Activated CD8-positive, alpha-beta T cell treated with anti-CD3 and anti-CD28 coated beads for 36 hours (primary cell): ENCODE results near the gene FAAH. TPM values are rescaled to one million over a fixed set of nuclear protein-coding genes. Genes with fewer than 3 reads are reported as not detected.

ENCODE experiments used
- ATAC-seq: fragments of 200-7000 bp; cut with Tn5 transposase; one replicate; pipeline ENCODE4 v1.10.0; 2021; ENCODE audit warnings: mild to moderate bottlenecking, moderate library complexity
- CTCF ChIA-PET: fragments of 350-600 bp; sonication (Branson Sonifier 250); formaldehyde crosslinking; loops from one replicate; lab custom pipeline; 2021; ENCODE audit warnings: antibody characterized with exemption; lab: Charles Lee
- POLR2A ChIA-PET: fragments of 350-600 bp; sonication (Branson Sonifier 250); formaldehyde crosslinking; loops from one replicate; lab custom pipeline; 2021; ENCODE audit warnings: antibody characterized with exemption; lab: Charles Lee
- DNase-seq: peaks from one replicate; pipeline ENCODE4 v3.0.0-alpha.2; 2020
- H3K27ac Mint-ChIP-seq: one replicate; pipeline ENCODE4 v1.8.0; 2021; ENCODE audit warnings: mild to moderate bottlenecking, mixed read lengths
- H3K27me3 Mint-ChIP-seq: one replicate; pipeline ENCODE4 v1.8.0; 2021; ENCODE audit warnings: mixed read lengths
- H3K36me3 Mint-ChIP-seq: one replicate; pipeline ENCODE4 v1.8.0; 2021; ENCODE audit warnings: low read depth, mixed read lengths
- H3K4me1 Mint-ChIP-seq: one replicate; pipeline ENCODE4 v1.8.0; 2021; ENCODE audit warnings: low read depth, mixed read lengths
- H3K4me3 Mint-ChIP-seq: one replicate; pipeline ENCODE4 v1.8.0; 2021; ENCODE audit warnings: mild to moderate bottlenecking, moderate library complexity, mixed read lengths
- H3K9me3 Mint-ChIP-seq: one replicate; pipeline ENCODE4 v1.8.0; 2021; ENCODE audit warnings: mixed read lengths
- CTCF ChIP-seq: fragments of 200-600 bp; IDR thresholded peaks from one replicate; pipeline ENCODE4 v1.8.0; 2022; ENCODE audit warnings: antibody characterized with exemption, mild to moderate bottlenecking
- intact Hi-C: fragments of 100-400 bp; cut with micrococcal nuclease; formaldehyde crosslinking; loops from one replicate; pipeline ENCODE4 v1.10.0; 2022
- total RNA-seq, 2 experiments: library from RNA; stranded (reverse); gene quantifications; one replicate each; pipeline ENCODE4 v1.2.3, GENCODE V29; 2021

FAAH gene
- total RNA-seq, 2 experiments from 2014 or later: 3.0 to 4.7 TPM

GRCh38 chr1:46408356-46409062 lies 14.4 kb downstream of the FAAH start:
- DNase-seq (no peak), ATAC-seq (no peak)
- intact Hi-C loops: no loop called here
- Mint-ChIP-seq H3K9me3 (no peaks in the 10 kb centered on the region), H3K36me3 (no peaks in the 10 kb centered on the region), H3K27me3 (no peaks in the 10 kb centered on the region), H3K4me3 (no peak overlapping the region), H3K27ac (no peak overlapping the region), H3K4me1 (no peaks in the 10 kb centered on the region)
- ChIA-PET CTCF (interaction anchor here (0.8 to 0.9 kb wide), 2 partner anchors 49 to 140 kb away, joined by 3 read pairs; no protein-coding TSS in a partner anchor), POLR2A (no interaction called here)
- TF ChIP-seq CTCF: no peak

GRCh38 chr1:46409063-46409372 lies 14.9 kb downstream of the FAAH start:
- intact Hi-C loops: no loop called here
- TF ChIP-seq CTCF: no peak
- Mint-ChIP-seq H3K4me1 (no peaks in the 10 kb centered on the region), H3K36me3 (no peaks in the 10 kb centered on the region), H3K4me3 (no peak overlapping the region), H3K27me3 (no peaks in the 10 kb centered on the region), H3K9me3 (no peaks in the 10 kb centered on the region), H3K27ac (no peak overlapping the region)
- CTCF ChIA-PET: interaction anchor here (0.8 to 1.2 kb wide), 3 partner anchors 9 to 139 kb away, joined by 3 to 6 read pairs (median 4); no protein-coding TSS in a partner anchor
- ATAC-seq (no peak), DNase-seq (no peak)
- POLR2A ChIA-PET: no interaction called here

GRCh38 chr1:46410156-46411009 lies 16.3 kb downstream of the FAAH start:
- POLR2A ChIA-PET: no interaction called here

GRCh38 chr1:46411010-46411405 lies 16.9 kb downstream of the FAAH start:
- intact Hi-C loops: no loop called here
- Mint-ChIP-seq H3K4me1 (no peaks in the 10 kb centered on the region), H3K9me3 (no peaks in the 10 kb centered on the region), H3K27ac (no peak overlapping the region), H3K36me3 (no peaks in the 10 kb centered on the region), H3K4me3 (no peak overlapping the region), H3K27me3 (no peaks in the 10 kb centered on the region)
- ATAC-seq (no peak), DNase-seq (no peak)
- no peak for TF ChIP-seq CTCF
- POLR2A ChIA-PET: no interaction called here
- CTCF ChIA-PET: interaction anchor here (1.2 kb wide), 1 partner anchor 119 kb away, joined by 3 read pairs; no protein-coding TSS in a partner anchor

More at GRCh38 chr1:46410156-46411009, 16.3 kb downstream of the FAAH start:
- intact Hi-C loops: no loop called here
- Mint-ChIP-seq H3K4me3 (no peak overlapping the region), H3K9me3 (no peaks in the 10 kb centered on the region), H3K27ac (no peak overlapping the region), H3K4me1 (no peaks in the 10 kb centered on the region), H3K36me3 (no peaks in the 10 kb centered on the region), H3K27me3 (no peaks in the 10 kb centered on the region)
- TF ChIP-seq CTCF: no peak
- DNase-seq: no peak
- no peak for ATAC-seq
- CTCF ChIA-PET: interaction anchor here (1.1 to 1.2 kb wide), 3 partner anchors 8 to 120 kb away, joined by 3 to 6 read pairs (median 4); no protein-coding TSS in a partner anchor
